GM12878 (cell line): Measurements from ENCODE around the gene AP1B1. TPM values are rescaled to one million over a fixed set of nuclear protein-coding genes. Genes with fewer than 3 reads are reported as not detected.

Source experiments
- ATAC-seq: fragments of 200-7000 bp; cut with Tn5 transposase; 3 replicates; pipeline ENCODE4 v1.9.1; 2020; ENCODE audit warnings: mild to moderate bottlenecking, moderate library complexity
- BruUV-seq: library from RNA; stranded (reverse); fragments of 400-500 nt; replicated peaks from 2 replicates; lab custom pipeline; 2021; lab: Mats Ljungman, UMichigan
- CTCF ChIA-PET: fragments of 300-600 bp; sonication (Branson Sonifier 250); formaldehyde crosslinking; extraction: SDS; loops from one replicate; lab custom pipeline; 2021; ENCODE audit warnings: inconsistent platforms; lab: Yijun Ruan, JAX
- POLR2A ChIA-PET: fragments of 350-600 bp; formaldehyde crosslinking; extraction: SDS; loops from one replicate; lab custom pipeline; 2021; ENCODE audit warnings: inconsistent platforms; lab: Charles Lee
- RAD21 ChIA-PET: fragments of 300-600 bp; sonication (Branson Sonifier 250); formaldehyde crosslinking; loops from one replicate; lab custom pipeline; 2023; ENCODE audit warnings: antibody characterized with exemption; ENCODE audit not compliant: unreplicated experiment; lab: Charles Lee
- SMC1A ChIA-PET: fragments of 300-600 bp; sonication (Branson Sonifier 250); formaldehyde crosslinking; loops from one replicate; lab custom pipeline; 2023; ENCODE audit not compliant: unreplicated experiment, uncharacterized antibody; lab: Charles Lee
- DNase-seq: peaks from one replicate; pipeline ENCODE4 v3.0.0-alpha.2; 2011; ENCODE audit warnings: low read depth, low spot score
- FAIRE-seq: peaks from 3 replicates; lab custom pipeline; 2011; peaks lifted over from hg19 to GRCh38; lab: Jason Lieb, UNC
- H2AFZ ChIP-seq: 2 replicates; pipeline ENCODE4 v1.6.0; 2011; ENCODE audit warnings: low read depth, low read length, control low read depth; ENCODE audit not compliant: control insufficient read depth
- H3K27ac ChIP-seq: 2 replicates; pipeline ENCODE4 v1.5.1; 2011; ENCODE audit warnings: control low read depth; ENCODE audit not compliant: control insufficient read depth, insufficient read depth
- H3K27me3 ChIP-seq, 2 experiments: replicated peaks in 1 of 2; 2 replicates each; pipeline versions ENCODE4 v1.6.0 to v1.6.1; 2011; ENCODE audit warnings: low read length in 1 of 2; ENCODE audit not compliant: control insufficient read depth in 2 of 2, insufficient read depth in 2 of 2
- H3K36me3 ChIP-seq, 2 experiments: 2 replicates each; pipeline ENCODE4 v1.5.1; 2011; ENCODE audit warnings: low read length in 1 of 2; ENCODE audit not compliant: control insufficient read depth in 2 of 2, insufficient read depth in 2 of 2
- H3K4me1 ChIP-seq: 2 replicates; pipeline ENCODE4 v1.6.1; 2011; ENCODE audit warnings: mild to moderate bottlenecking, low read length, moderate library complexity, mixed read lengths; ENCODE audit not compliant: control insufficient read depth, insufficient read depth
- H3K4me2 ChIP-seq: 2 replicates; pipeline ENCODE4 v1.6.0; 2011; ENCODE audit warnings: control low read depth; ENCODE audit not compliant: control insufficient read depth, insufficient read depth
- H3K4me3 ChIP-seq: fragments of 200-600 bp; sonication (generic); 2 replicates; pipeline ENCODE4 v1.5.1; 2016
- H3K79me2 ChIP-seq: 2 replicates; pipeline ENCODE4 v1.6.0; 2011; ENCODE audit warnings: low read length; ENCODE audit not compliant: control insufficient read depth, insufficient read depth
- H3K9ac ChIP-seq: 2 replicates; pipeline ENCODE4 v1.8.0; 2011; ENCODE audit warnings: low read length, control low read depth, mixed read lengths; ENCODE audit not compliant: control insufficient read depth, insufficient read depth
- H3K9me3 ChIP-seq: replicated peaks from 3 replicates; pipeline ENCODE4 v1.5.1; 2011; ENCODE audit warnings: mild to moderate bottlenecking, low read length; ENCODE audit not compliant: control insufficient read depth, insufficient read depth
- H4K20me1 ChIP-seq: 2 replicates; pipeline ENCODE4 v1.6.0; 2011; ENCODE audit not compliant: control insufficient read depth, insufficient read depth
- CEBPB ChIP-seq, 2 experiments: fragments of 150-350 bp in 1 of 2; IDR thresholded peaks; 2 replicates each; pipeline ENCODE4 v1.6.1; 2012 to 2014; ENCODE audit warnings: low read depth in 2 of 2, low read length in 2 of 2, borderline replicate concordance in 1 of 2, inconsistent platforms in 1 of 2
- CHD4 ChIP-seq: fragments of 200-600 bp; sonication (generic); IDR thresholded peaks from 2 replicates; pipeline ENCODE4 v1.6.1; 2016; ENCODE audit warnings: mild to moderate bottlenecking
- HSF1 ChIP-seq: fragments of 150-350 bp; IDR thresholded peaks from 2 replicates; pipeline ENCODE4 v1.6.1; 2014; ENCODE audit warnings: mild to moderate bottlenecking, low read depth, low read length
- IRF4 ChIP-seq: IDR thresholded peaks from 2 replicates; pipeline ENCODE4 v1.6.1; 2011; ENCODE audit warnings: low read depth, low read length
- NR2F1 ChIP-seq: fragments of 450-650 bp; conservative IDR thresholded peaks from 2 replicates; pipeline ENCODE4 v1.6.1; 2017; ENCODE audit warnings: mild to moderate bottlenecking
- PAX8 ChIP-seq: fragments of 450-650 bp; IDR thresholded peaks from 2 replicates; pipeline ENCODE4 v1.6.1; 2017; ENCODE audit warnings: mild to moderate bottlenecking, moderate library complexity
- POLR2AphosphoS5 ChIP-seq: IDR thresholded peaks from 2 replicates; pipeline ENCODE4 v1.6.1; 2011; ENCODE audit warnings: mild to moderate bottlenecking, low read length, inconsistent platforms
- POU2F2 ChIP-seq: IDR thresholded peaks from 3 replicates; pipeline ENCODE4 v1.6.1; 2011; ENCODE audit warnings: low read depth, mild to moderate bottlenecking, low read length, borderline replicate concordance
- PRDM15 ChIP-seq: fragments of 450-650 bp; formaldehyde crosslinking; IDR thresholded peaks from 2 replicates; pipeline ENCODE4 v1.4.0; 2020; ENCODE audit warnings: mild to moderate bottlenecking, moderate library complexity
- RAD21 ChIP-seq: IDR thresholded peaks from 2 replicates; pipeline ENCODE4 v1.6.1; 2011; ENCODE audit warnings: mild to moderate bottlenecking, low read depth, low read length, moderate library complexity; ENCODE audit not compliant: insufficient read depth
- TARDBP ChIP-seq: IDR thresholded peaks from 2 replicates; pipeline ENCODE4 v1.6.1; 2016; ENCODE audit warnings: borderline replicate concordance
- USF2 ChIP-seq: IDR thresholded peaks from 2 replicates; pipeline ENCODE4 v1.6.1; 2011; ENCODE audit warnings: low read depth, low read length, improper control_type of control experiment, borderline replicate concordance
- WGBS: methylation state at CpG from one replicate; pipeline ENCODE4 v1.1.6; 2016; ENCODE audit warnings: low lambda C conversion rate; ENCODE audit not compliant: insufficient replicate concordance, insufficient coverage; ENCODE audit errors: missing lambda C conversion rate; 5-methylcytosine and 5-hydroxymethylcytosine counted together
- in situ Hi-C: fragments of 300-500 bp; cut with MboI; formaldehyde crosslinking; loops from 9 replicates; pipeline ENCODE4 v1.14.3; 2018; ENCODE audit warnings: mixed read lengths
- intact Hi-C: fragments of 100-400 bp; cut with micrococcal nuclease; formaldehyde crosslinking; loops from one replicate; pipeline ENCODE4 v1.14.2; 2022; ENCODE audit not compliant: unreplicated experiment
- polyA plus RNA-seq, 11 experiments: library from polyadenylated mRNA; depleted of rRNA in 4 of 11; unstranded in 6 of 11; stranded (reverse) in 5 of 11; fragments of >200 nt; fragmentation: Nextera tagmentation in 4 of 11; fragmentation: Illumina TruSeq in 1 of 11; extraction: Ambion mirVana in 4 of 11; extraction: Trizol in 1 of 11; gene quantifications; 1 replicate in 1 of 11; 2 replicates in 10 of 11; pipeline versions ENCODE4 v1.2.1 to v1.2.3, GENCODE V29; 2011 to 2016; ENCODE audit warnings: inconsistent platforms in 2 of 11, missing spikeins in 2 of 11, low read depth in 1 of 11
- total RNA-seq, 4 experiments: library from RNA; depleted of rRNA in 3 of 4; stranded (reverse); fragments of >200 nt in 3 of 4; fragmentation: Illumina TruSeq in 1 of 4; extraction: Trizol in 1 of 4; gene quantifications; 2 replicates each; pipeline versions ENCODE4 v1.2.1 to v1.2.3, GENCODE V29; 2013 to 2021

The AP1B1 gene
- total and polyA plus RNA-seq, 10 of the 15 experiments (the other 5 are each of a cell fraction or from before 2014, with no cell fraction given): 2.1 to 98.6 (median 57.8) TPM

GRCh38 chr22:29427176-29427760 is 38.9 kb upstream of the AP1B1 start:
- H3K27me3 ChIP-seq: no peaks in the 10 kb centered on the region
- RAD21 ChIA-PET: no interaction called here
- no peak overlapping the region for H3K4me3 ChIP-seq
- H3K4me2 ChIP-seq: no peak overlapping the region
- DNase-seq: no peak
- H3K79me2 ChIP-seq: no peaks in the 10 kb centered on the region
- no peaks in the 10 kb centered on the region for H3K4me1 ChIP-seq
- no peak overlapping the region for H3K27ac ChIP-seq
- BruUV-seq: no TSS peak
- WGBS: 20% methylated on average over 2 of the region's 2 CpGs
- no peak overlapping the region for H2AFZ ChIP-seq
- no peak for FAIRE-seq
- no peak for ATAC-seq
- no peaks in the 10 kb centered on the region for H3K9me3 ChIP-seq
- H4K20me1 ChIP-seq: no peaks in the 10 kb centered on the region
- POLR2A ChIA-PET: no interaction called here
- SMC1A ChIA-PET: no interaction called here
- no peak for TF ChIP-seq PAX8
- TF ChIP-seq NR2F1: no peak
- TF ChIP-seq CEBPB (IDR thresholded peaks at IDR 0.05; ENCODE audit: borderline replicate concordance in 1 of 2, low read depth in 2 of 2, low read length in 2 of 2): no peak
- TF ChIP-seq HSF1: no peak
- TF ChIP-seq, all 136 proteins: peak for 0
- in situ Hi-C loops: no loop called here
- CTCF ChIA-PET: interaction anchor here (1.0 kb wide), 1 partner anchor 199 kb away, joined by 3 read pairs; no protein-coding TSS in a partner anchor
- intact Hi-C loops: no loop called here
- Histone ChIP-seq H3K36me3 (no peaks in the 10 kb centered on the region), H3K9ac (no peak overlapping the region)

- in situ Hi-C loops (no loop called here), intact Hi-C loops (no loop called here)
- Histone ChIP-seq H4K20me1 (no peaks in the 10 kb centered on the region), H3K27ac (no peak overlapping the region), H3K79me2 (no peaks in the 10 kb centered on the region), H3K9ac (no peak overlapping the region), H3K4me2 (no peak overlapping the region), H2AFZ (no peak overlapping the region), H3K9me3 (no peaks in the 10 kb centered on the region), H3K4me1 (no peaks in the 10 kb centered on the region), H3K4me3 (no peak overlapping the region), H3K27me3 (no peaks in the 10 kb centered on the region), H3K36me3 (no peaks in the 10 kb centered on the region)
- ATAC-seq: no peak
- ChIA-PET RAD21 (no interaction called here), CTCF (no interaction called here), SMC1A (no interaction called here), POLR2A (no interaction called here)
- WGBS: 66% methylated on average over 7 of the region's 7 CpGs
- BruUV-seq: no TSS peak
- FAIRE-seq: no peak
- no peak for DNase-seq
- TF ChIP-seq IRF4 (no peak), RAD21 (no peak), TARDBP (no peak), PRDM15 (no peak), USF2 (no peak), CHD4 (no peak), POLR2AphosphoS5 (no peak), POU2F2 (no peak)
Observed at GRCh38 chr22:29426476-29426875, 38.1 kb upstream of the AP1B1 start.
